OCI-LY3 (cell line): Measurements from ENCODE around the gene HEG1.

ENCODE experiments used
- H2AFZ ChIP-seq: fragments of 200-600, 300-600 bp; shearing (Covaris generic); 2 replicates; pipeline ENCODE4 v1.6.0; 2014; ENCODE audit warnings: antibody characterized with exemption, low read depth, low read length
- H3K27ac ChIP-seq: fragments of 200-600, 300-600 bp; sonication (generic); 2 replicates; pipeline ENCODE4 v1.5.1; 2014; ENCODE audit warnings: mild to moderate bottlenecking, low read length, moderate library complexity, mixed read lengths
- H3K27me3 ChIP-seq: fragments of 200-600, 300-600 bp; sonication (generic); 2 replicates; pipeline ENCODE4 v1.6.1; 2014; ENCODE audit warnings: low read depth, low read length, mixed read lengths
- H3K36me3 ChIP-seq: fragments of 200-600, 300-600 bp; sonication (generic); replicated peaks from 2 replicates; pipeline ENCODE3; 2014; ENCODE audit warnings: low read depth, low read length, mixed read lengths
- H3K4me1 ChIP-seq: fragments of 300-600, 200-600 bp; sonication (generic); 2 replicates; pipeline ENCODE4 v1.6.1; 2014; ENCODE audit warnings: low read length, mixed read lengths
- H3K4me2 ChIP-seq: fragments of 200-600, 300-600 bp; sonication (generic); 2 replicates; pipeline ENCODE4 v1.6.1; 2014; ENCODE audit warnings: low read length, mixed read lengths
- H3K4me3 ChIP-seq: fragments of 300-600, 200-600 bp; sonication (generic); 2 replicates; pipeline ENCODE4 v1.5.1; 2014; ENCODE audit warnings: antibody characterized with exemption, mild to moderate bottlenecking, low read length, moderate library complexity
- H3K79me2 ChIP-seq: fragments of 300-600, 200-600 bp; shearing (Covaris generic); 2 replicates; pipeline ENCODE4 v1.6.1; 2014; ENCODE audit warnings: mild to moderate bottlenecking, low read length, mixed read lengths
- H3K9ac ChIP-seq: fragments of 300-600, 200-600 bp; shearing (Covaris generic); 2 replicates; pipeline ENCODE4 v1.6.0; 2014; ENCODE audit warnings: mild to moderate bottlenecking, low read length, moderate library complexity
- H3K9me3 ChIP-seq: fragments of 200-600, 300-600 bp; shearing (Covaris generic); 2 replicates; pipeline ENCODE4 v1.6.1; 2014; ENCODE audit warnings: low read length, mixed read lengths; ENCODE audit not compliant: insufficient read depth
- H4K20me1 ChIP-seq: fragments of 200-600, 300-600 bp; sonication (generic); 2 replicates; pipeline ENCODE4 v1.6.1; 2016; ENCODE audit warnings: low read length, mixed read lengths; ENCODE audit not compliant: insufficient read depth
- EZH2phosphoT487 ChIP-seq: fragments of 200-600 bp; shearing (Covaris generic); IDR thresholded peaks from 2 replicates; pipeline ENCODE4 v1.6.1; 2018; ENCODE audit warnings: antibody characterized with exemption, mixed run types, low read depth
- TF ChIP-seq, protein P1 (sequence below): fragments of 200-600, 300-600 bp; sonication (generic); IDR thresholded peaks from 2 replicates; pipeline ENCODE4 v1.5.1; 2014; ENCODE audit warnings: antibody characterized with exemption, low read length, low read depth

HEG1 gene

DNA sequence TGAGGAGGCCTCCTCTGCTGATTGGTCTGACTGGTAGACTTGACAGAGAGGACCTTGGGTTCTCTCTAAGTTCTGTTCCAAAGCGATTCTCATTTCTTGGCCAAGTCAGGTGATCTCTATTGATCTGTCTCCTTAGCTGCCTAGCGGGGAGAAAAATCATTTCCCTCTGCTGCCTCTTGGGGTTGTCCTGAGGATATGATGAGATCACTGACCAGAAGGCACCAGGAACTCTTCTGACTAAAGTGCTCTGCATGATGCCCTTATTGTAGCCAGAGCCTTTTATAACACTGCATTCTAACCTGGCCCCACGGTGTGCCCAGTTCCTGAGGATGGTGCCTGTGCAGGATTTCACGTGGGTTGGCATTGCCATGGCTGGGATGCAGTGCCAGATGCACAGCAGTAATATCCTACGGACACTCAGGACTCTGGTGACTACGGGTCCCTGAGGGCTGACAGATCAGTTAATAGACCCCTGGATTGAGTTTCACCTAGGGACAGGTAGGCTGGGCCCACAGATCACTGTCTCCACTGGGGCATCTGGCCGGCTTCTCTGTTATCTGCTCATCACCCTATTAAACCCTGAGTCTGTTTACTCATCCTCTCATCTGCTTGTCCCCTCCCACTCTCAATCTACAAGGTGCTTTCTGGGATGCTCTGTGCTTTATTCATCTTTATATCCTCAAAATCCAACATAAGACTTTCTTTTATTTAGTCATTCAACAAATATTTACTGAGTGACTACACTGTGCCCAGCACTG, 3.9 kb upstream of the HEG1 start:
- Histone ChIP-seq H3K27ac (no peak overlapping the region), H3K4me2 (no peak overlapping the region), H3K79me2 (no peaks in the 10 kb centered on the region), H3K9me3 (no peaks in the 10 kb centered on the region), H3K27me3 (peaks cover 82% of the 10 kb centered on the region), H3K4me1 (peaks cover 4% of the 10 kb centered on the region; the same call in 1 of the 2 replicates), H4K20me1 (no peaks in the 10 kb centered on the region), H2AFZ (no peak overlapping the region), H3K4me3 (no peak overlapping the region), H3K9ac (no peak overlapping the region), H3K36me3 (no peaks in the 10 kb centered on the region)
- TF ChIP-seq, protein P1, sequence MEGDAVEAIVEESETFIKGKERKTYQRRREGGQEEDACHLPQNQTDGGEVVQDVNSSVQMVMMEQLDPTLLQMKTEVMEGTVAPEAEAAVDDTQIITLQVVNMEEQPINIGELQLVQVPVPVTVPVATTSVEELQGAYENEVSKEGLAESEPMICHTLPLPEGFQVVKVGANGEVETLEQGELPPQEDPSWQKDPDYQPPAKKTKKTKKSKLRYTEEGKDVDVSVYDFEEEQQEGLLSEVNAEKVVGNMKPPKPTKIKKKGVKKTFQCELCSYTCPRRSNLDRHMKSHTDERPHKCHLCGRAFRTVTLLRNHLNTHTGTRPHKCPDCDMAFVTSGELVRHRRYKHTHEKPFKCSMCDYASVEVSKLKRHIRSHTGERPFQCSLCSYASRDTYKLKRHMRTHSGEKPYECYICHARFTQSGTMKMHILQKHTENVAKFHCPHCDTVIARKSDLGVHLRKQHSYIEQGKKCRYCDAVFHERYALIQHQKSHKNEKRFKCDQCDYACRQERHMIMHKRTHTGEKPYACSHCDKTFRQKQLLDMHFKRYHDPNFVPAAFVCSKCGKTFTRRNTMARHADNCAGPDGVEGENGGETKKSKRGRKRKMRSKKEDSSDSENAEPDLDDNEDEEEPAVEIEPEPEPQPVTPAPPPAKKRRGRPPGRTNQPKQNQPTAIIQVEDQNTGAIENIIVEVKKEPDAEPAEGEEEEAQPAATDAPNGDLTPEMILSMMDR: no peak
- TF ChIP-seq EZH2phosphoT487: no peak

DNA sequence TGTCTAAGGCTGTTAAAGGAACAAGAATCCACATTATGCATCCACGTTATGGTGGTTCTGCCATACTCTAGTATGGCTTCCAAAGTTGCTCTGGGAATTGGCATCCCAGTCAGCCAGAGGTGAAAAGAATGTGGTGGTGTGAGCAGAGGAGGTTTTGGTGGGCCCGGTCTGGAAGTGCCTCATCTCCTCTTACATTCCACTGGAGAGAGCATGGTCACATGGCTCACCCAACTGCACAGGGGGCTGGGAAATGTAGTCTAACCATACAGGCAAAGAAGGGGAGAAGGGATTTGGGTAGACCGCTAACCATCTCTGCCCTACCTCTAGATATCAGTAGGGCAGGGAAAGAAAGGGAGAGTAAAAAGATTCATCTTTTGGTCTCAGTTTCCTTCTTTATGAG, 3.2 kb upstream of the HEG1 start:
- no peak for TF ChIP-seq EZH2phosphoT487
- TF ChIP-seq, protein P1: no peak
- H2AFZ ChIP-seq: no peak overlapping the region
- no peaks in the 10 kb centered on the region for H3K9me3 ChIP-seq
- H3K27me3 ChIP-seq: peaks cover 81% of the 10 kb centered on the region
- no peak overlapping the region for H3K4me3 ChIP-seq
- H3K4me1 ChIP-seq: peaks cover 9% of the 10 kb centered on the region; the same call in 1 of the 2 replicates
- no peak overlapping the region for H3K27ac ChIP-seq
- H3K9ac ChIP-seq: no peak overlapping the region
- H3K79me2 ChIP-seq: no peaks in the 10 kb centered on the region
- no peak overlapping the region for H3K4me2 ChIP-seq
- no peaks in the 10 kb centered on the region for H4K20me1 ChIP-seq
- no peaks in the 10 kb centered on the region for H3K36me3 ChIP-seq

DNA sequence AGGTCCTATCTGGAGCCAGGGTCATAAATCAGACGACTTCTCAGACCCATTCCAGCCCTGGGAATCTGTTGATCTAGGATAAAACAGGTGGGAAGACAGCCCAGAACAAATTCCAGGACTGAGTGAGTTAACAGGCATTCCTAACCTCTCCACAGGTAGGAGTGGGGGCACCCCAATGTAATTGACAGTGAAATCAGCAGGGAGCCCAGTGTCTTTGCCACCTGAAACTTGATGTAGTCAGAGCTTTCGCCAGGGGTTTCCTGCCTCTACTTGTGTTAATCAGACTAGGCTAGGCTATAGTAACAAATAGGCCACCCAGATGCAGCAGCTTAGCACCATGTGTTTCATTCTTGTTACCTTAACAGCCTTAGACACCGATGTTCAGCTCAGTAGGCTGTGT, 2.7 kb upstream of the HEG1 start:
- no peaks in the 10 kb centered on the region for H4K20me1 ChIP-seq
- H2AFZ ChIP-seq: no peak overlapping the region
- H3K27ac ChIP-seq: no peak overlapping the region
- H3K27me3 ChIP-seq: peaks cover 81% of the 10 kb centered on the region
- H3K9me3 ChIP-seq: no peaks in the 10 kb centered on the region
- H3K4me2 ChIP-seq: no peak overlapping the region
- H3K9ac ChIP-seq: no peak overlapping the region
- no peak for TF ChIP-seq EZH2phosphoT487
- TF ChIP-seq, protein P1: no peak
- H3K36me3 ChIP-seq: no peaks in the 10 kb centered on the region
- H3K4me3 ChIP-seq: no peak overlapping the region
- peaks cover 9% of the 10 kb centered on the region; the same call in 1 of the 2 replicates for H3K4me1 ChIP-seq
- H3K79me2 ChIP-seq: no peaks in the 10 kb centered on the region

- no peaks in the 10 kb centered on the region for H3K36me3 ChIP-seq
- H3K27me3 ChIP-seq: peaks cover 80% of the 10 kb centered on the region
- no peaks in the 10 kb centered on the region for H3K9me3 ChIP-seq
- no peak for TF ChIP-seq EZH2phosphoT487
- TF ChIP-seq, protein P1: no peak
- no peaks in the 10 kb centered on the region for H3K79me2 ChIP-seq
- H3K9ac ChIP-seq: no peak overlapping the region
- H3K4me1 ChIP-seq: peaks cover 12% of the 10 kb centered on the region
- no peaks in the 10 kb centered on the region for H4K20me1 ChIP-seq
- no peak overlapping the region for H2AFZ ChIP-seq
- H3K4me3 ChIP-seq: no peak overlapping the region
- H3K4me2 ChIP-seq: no peak overlapping the region
- no peak overlapping the region for H3K27ac ChIP-seq
Observed at GRCh38 chr3:125057186-125057850, 1.5 kb upstream of the HEG1 start.
